Measurements from ENCODE around the gene WBP2.
A peak's percentile ranks its signal among the peaks of the same experiment; 100 is the strongest.
"Not testable (repeated sequence)": the region's sequence is repeated elsewhere in the genome, so short reads cannot be mapped to it uniquely, and the experiment has no call there.

WBP2 gene

GRCh38 chr17:75888484-75888883 is 33.3 kb upstream of the WBP2 start:
- DNase-seq = no peak

GRCh38 chr17:75885860-75886259 is 30.7 kb upstream of the WBP2 start:
- not testable (repeated sequence) for DNase-seq

- no peak for DNase-seq
Measured at GRCh38 chr17:75885431-75885830, 30.3 kb upstream of the WBP2 start.

GRCh38 chr17:75881678-75882454 is 26.7 kb upstream of the WBP2 start:
- no peak for DNase-seq

DNA sequence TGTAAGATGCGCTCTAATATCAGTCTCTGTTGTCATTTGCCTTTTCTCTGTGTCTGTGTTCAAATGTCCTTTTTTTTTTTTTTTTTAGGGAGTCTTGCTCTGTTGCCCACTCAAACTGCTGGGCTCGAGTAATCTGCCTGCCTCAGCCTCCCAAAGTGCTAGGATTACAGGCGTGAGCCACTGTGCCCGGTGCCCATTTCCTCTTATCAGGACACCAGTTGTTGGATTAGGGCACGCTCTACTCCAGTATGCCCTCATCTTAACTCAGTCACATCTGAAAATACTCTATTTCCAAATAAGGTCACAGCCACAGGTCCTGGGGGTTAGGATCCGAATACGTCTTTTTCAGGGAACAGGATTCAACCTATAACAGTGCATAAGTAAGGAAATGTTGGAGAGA is 25.1 kb upstream of the WBP2 start:
- DNase-seq = no peak

DNA sequence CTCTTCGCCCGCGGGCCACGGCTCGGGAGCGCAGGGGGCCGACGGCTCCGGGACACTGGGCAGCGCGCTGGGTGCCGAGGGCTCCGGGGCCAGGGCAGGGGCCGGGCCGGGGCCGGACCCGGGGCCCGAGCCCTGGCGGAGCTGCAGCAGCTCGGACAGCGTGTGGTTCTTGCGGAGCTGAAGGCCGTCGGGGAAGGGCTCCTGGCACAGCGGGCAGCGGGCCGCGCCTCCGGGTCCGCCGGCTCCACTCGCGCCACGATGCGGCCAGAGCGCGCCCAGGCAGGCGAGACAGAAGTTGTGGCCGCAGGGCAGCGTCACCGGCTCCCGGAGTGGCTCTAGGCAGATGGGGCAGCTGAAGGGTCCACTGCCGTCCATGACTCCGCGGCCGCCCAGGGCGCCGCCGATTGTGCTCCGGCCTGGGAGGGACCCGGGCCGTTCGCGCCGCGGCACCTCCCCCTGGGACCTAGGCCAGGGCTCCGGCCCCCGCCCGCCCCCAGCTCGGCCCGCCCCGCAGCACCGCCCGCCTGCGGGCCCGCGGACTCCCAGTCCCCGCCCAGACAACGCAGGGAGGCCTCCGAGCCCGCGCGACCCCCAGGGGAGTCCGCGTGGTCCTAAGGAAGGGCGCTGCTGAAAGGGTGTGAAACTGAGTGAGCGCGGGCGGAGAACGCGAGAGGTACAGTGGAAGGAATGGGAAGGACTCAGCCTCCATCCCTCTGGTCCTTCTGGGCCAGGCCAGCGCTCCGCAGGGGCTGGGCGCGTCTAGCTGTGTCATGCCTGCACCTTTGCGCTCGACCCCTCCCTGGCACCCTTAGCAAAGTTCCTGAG is 23.3 kb upstream of the WBP2 start, which contains the start of gene TRIM47:
Gene TRIM47 (minus strand): TSS at position 408 of the 825 bp plus-strand sequence. CDS start 33 bp downstream, at position 375.
- DNase-seq = no peak

DNA sequence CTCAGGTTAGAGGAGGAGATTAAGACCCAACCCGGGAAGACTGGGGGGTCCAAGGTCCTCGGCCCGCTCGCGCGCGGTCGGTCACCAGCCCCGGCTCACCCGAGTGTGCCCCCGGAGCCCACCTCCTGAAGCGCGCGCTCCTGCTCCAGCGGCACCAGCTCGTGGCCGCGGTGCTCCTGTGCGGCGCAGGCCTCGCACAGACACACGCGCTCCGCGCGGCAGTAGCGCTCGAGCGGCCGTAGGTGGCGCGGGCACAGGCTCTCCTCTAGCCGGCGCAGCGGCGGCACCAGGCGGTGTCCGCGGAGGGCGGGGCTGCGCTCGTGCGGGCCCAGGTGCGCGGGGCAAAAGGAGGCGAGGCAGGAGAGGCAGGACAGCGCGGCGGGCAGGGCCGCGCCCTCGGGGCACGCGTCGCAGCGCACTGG is 22.6 kb upstream of the WBP2 start:
- peak; percentile 70 for DNase-seq

DNA sequence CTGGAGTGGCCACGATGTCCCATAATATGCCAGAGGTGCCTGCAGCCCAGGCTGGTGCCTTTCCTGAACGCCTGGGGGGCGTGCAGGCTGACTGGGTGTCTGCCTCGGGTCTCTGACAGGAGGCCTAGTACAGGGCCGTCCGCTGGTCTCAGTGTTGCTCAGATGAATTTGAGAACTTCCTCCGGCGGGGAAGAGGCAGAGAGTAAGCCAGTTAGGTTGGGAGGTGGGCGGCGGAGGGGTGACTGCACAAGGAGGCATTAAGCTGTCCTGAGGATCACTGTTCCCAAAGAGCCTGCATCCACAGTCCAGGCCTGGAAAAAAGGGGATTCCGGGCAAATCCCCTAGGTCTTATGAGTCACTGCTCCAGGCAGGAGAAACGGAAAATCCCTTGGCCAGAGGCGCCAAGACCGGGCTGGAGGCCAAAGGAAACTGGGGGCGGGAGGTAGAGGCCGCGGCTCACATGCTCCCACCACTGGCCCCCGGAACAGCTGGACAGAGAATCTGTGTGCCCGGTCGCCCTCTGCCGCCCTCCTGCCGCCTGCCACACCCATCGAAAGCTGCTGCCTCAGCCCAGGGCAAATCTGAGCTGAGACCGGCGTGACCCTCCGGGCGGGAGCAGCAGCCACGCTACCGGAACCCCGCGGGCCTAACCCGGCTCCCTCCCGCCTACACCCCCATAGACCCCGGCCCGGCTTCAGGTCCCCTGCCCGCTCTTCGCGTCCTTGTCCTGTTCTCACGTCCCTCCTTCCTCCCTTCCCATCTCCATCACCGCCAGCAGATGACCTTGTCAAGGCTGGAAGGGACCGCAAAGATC is 22.0 kb upstream of the WBP2 start:
- peak; percentile 49 for DNase-seq

DNA sequence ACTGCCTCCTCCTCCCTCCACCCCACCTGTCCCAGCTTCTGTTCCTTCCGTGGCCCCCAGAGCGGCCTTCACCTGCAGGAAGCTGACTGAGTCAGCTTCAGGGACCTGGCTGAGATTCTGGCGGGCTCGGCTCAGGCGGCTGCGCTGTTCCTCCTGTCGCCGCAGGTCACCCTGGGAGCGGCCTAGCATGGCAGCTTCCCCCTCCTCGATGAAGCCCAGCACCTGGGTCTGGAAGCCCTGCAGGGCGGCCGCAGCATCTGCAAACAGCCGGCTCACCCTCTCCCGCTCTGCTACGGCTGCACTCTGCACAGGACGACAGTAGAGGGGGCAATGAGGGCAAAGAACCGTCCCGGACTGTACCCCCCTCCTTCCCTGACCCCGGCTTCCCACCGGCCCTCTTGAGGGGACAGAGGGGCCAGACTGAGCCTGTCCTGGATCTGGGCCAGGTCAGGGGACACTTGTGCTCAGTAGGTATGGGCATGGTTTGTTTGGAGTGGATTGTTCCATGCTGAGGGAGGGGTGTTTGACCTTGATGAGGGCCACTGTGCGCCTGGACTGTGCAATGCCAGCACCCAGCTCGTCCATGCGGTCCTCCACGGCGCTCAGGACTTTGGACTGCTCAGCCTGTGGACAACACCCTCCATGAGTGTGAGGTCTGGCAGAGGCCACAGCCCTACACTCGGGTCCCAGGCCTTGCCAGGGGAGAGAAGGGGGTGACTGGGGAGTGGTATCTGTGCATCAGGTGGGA is 21.2 kb upstream of the WBP2 start:
- peak; percentile 54 for DNase-seq

- DNase-seq = no peak
Measured at GRCh38 chr17:75875940-75876189, 20.7 kb upstream of the WBP2 start.

DNA sequence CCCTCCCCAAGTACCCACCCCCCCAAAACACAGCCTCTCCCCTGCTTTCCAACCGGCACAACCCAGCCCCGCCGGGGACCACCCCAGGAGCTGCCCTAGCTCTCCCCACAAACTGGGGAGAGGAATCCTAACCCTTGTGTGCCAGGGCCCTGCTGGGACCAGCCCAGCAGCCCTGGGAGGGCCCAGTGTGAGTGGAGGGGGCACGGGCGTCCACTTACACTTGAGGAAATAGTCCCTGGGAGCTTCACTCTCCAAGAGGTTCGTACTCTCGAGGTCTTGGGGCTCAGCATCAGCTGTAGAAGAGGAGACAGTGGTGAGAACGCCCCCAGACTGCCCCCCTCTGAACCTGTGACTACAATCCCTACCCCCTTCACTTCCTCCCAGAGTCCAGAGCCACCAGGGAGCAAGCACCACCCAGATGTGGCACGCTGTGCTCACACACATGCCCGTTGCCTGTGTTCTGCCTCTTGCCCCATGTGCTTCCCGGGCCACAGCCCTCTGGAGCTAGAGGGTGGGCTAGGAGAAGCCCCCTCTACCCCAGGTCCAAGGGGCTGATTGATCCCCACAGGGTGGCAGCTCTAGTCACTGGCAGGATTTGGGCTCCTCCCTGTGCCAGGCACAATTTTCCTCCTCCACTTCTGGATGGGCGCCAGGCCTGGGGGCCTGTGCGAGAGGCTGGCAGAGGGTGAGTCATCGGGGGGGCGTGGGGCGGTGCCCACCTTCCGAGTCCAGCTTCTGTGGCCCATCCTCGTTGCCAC is 20.2 kb upstream of the WBP2 start:
- DNase-seq = no peak

DNA sequence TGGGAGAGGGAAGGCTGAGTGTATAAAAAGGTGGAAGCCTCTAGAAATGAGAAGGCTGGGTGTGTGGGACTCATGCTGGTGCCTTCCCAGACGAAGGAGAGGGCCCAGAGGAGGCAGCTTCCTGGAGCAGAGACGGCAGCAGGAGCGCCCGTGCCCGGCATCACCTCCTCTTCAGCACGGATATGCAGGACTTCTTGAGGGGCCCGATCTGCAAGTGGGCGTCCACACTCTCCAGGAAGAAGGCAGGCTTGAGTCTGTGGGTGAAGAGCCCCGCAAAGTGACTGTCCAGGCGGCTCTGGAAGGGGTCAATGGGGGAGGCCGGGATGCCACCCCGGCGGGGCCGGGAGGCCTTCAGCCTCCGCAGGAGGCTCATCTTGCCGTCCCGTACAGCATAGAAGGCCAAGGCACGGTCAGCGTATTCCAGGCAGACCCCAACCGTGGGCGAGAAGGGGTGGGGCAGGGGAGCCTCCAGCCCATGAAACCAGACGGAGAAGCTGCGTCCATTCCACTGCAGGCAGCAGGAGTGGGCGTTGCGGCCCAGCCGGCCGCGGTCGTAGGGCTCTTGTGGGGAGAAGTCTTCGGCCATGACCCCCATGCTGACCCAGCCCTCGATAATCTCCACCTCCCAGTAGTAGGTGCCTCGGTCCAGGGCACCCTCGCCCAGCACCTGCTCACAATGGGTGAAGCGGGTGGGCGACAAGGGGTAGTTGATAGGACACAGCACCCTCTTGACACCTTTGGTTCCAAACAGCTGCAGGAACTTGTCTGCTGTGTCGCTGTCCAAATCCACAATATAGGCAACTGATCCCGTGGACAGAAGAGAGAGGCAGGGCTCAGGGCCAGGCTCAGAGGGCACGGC is 19.4 kb upstream of the WBP2 start:
- DNase-seq = no peak

- DNase-seq = no peak
Measured at GRCh38 chr17:75873587-75874322, 18.6 kb upstream of the WBP2 start.

DNA sequence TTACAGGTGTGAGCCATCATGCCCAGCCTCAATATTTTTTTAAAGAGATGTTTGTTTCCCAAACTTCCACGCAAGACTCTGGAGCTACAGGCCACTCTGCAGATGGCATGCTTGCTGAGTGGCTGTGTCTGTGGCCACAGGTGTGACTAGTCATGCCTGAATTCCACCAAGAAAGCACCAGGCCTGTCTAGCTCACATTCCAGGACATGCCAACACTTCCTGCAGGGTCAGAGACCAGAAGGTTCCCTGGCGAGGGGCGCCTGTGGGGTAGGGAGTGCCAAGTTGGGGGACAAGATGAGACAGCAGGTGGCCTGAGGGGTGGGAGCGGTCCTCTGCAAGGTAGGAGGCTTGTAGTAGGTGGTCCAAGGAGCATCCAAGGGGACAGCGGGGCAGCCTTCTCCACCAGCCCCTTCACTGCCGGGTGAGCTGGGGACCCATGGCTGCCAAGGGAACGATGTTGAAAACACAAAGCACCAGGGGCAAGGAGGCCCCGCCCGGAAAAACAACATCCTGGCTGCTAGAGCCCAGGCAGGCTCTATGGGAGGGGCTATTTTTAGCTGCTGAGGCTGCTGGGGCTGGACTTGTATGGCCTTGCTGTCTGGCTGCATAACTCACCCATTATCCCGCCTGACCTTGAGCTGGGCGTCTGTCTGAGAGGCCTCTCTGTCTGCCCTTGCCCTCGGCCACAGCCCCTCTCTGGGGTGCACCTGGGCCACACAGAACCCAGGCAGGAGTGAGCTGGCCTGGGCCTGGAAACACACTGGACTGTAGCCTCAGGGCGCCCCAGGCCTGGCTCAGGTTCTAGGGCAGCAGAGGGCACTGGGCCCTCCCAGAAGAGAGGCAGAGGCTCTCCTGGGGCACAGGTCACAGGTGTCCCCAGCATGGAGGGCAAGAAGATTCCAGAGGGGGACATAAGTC is 17.6 kb upstream of the WBP2 start:
- no peak for DNase-seq

GRCh38 chr17:75870228-75870627 is 15.1 kb upstream of the WBP2 start:
- DNase-seq = not testable (repeated sequence)

DNA sequence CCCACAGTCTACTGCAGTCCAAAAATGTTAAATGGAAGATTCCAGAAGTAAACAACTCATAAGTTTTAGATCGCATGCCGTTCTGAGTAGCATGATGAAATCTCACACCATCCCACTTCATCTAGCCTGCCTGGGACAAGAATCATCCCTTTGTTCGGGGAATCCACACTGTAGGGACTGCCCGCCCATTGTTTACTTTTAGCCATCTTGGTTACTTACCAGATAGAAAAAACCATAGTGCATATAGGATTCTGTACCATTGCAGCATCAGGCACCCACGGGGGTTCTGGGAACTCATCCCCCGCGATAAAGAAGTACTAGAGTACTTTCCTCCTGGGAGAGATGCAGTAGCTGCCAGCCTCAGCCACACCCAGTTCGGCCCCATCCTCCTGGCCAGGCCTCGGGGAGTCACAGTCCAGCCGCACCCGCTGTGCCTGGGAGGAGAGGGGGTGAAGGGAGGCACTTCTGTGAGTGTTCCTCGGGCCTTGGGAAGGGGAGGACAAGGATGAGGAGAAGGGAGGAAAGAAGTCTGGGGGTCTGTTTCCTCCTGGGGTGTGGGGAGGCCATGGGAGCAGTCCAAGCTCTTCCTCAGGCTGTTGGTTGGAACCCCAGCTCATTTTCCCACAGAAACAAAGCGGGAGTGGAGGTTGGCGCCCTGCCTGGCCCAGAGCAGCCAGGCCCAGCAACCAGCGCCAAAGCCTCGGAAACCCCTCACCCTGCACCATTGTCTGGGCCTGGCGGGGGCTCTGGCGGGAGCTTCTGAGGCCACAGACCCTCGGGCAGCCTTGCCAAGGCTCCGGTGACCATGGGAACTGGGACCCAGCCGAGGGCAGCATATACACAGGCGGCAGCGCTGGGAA is 14.4 kb upstream of the WBP2 start:
- DNase-seq = no peak

- DNase-seq = not testable (repeated sequence)
Measured at GRCh38 chr17:75868730-75869281, 13.7 kb upstream of the WBP2 start.
